SU-DHL-6 (cell line): ENCODE results near the gene SLC12A2.

ENCODE experiments used
- CTCF ChIP-seq: fragments of 200-600 bp; sonication (generic); IDR thresholded peaks from one replicate; pipeline ENCODE4 v1.5.1; 2017; ENCODE audit warnings: antibody characterized with exemption, mild to moderate bottlenecking, low read length, moderate library complexity; ENCODE audit not compliant: insufficient read depth, poor library complexity, severe bottlenecking
- EZH2phosphoT487 ChIP-seq: fragments of 200-600 bp; sonication (generic), shearing (Covaris generic); conservative IDR thresholded peaks from 2 replicates; pipeline ENCODE4 v1.6.1; 2018; ENCODE audit warnings: mild to moderate bottlenecking, antibody characterized with exemption, low read length, moderate library complexity, mixed read lengths

- no peak for TF ChIP-seq CTCF
- TF ChIP-seq EZH2phosphoT487: no peak
Measured at GRCh38 chr5:128116445-128116844, 32.9 kb downstream of the SLC12A2 start.
